Activated T-cell treated with anti-CD3 and anti-CD28 coated beads, Interleukin-2, amount 50 U/mL, for 1 hour (primary cell): ENCODE measurements around the gene TSPAN15.

ENCODE experiments used
- DNase-seq: peaks from one replicate; pipeline ENCODE4 v3.0.0-alpha.2; 2020

TSPAN15 gene

GRCh38 chr10:69451209-69451783, at the start of gene TSPAN15:
TSS of gene TSPAN15 (plus strand) at chr10:69451465. CDS start at chr10:69451595, 130 bp downstream.
- DNase-seq, result peak; percentile 83

GRCh38 chr10:69402386-69402785, 48.9 kb upstream of the TSPAN15 start:
- no peak for DNase-seq

DNA sequence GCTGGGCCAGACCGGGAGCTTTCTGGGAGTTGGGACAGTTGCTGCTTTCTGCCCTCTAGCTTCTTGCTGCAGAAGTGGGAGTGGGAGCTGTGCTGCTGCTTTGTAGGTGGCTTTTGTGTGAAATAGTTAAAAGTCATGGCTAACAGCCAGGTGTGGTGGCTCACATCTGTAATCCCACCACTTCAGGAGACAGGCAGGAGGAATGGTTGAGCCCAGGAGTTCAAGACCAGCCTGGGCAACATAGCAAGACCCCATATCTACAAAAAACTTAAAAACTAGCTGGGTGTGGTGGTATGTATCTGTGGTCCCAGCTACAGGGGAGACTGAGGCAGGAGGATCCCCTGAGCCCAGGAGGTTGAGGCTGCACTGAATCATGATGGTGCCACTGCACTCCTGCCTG, 48.2 kb upstream of the TSPAN15 start:
- DNase-seq, result no peak

GRCh38 chr10:69403519-69403918, 47.7 kb upstream of the TSPAN15 start:
- DNase-seq, result no peak

DNA sequence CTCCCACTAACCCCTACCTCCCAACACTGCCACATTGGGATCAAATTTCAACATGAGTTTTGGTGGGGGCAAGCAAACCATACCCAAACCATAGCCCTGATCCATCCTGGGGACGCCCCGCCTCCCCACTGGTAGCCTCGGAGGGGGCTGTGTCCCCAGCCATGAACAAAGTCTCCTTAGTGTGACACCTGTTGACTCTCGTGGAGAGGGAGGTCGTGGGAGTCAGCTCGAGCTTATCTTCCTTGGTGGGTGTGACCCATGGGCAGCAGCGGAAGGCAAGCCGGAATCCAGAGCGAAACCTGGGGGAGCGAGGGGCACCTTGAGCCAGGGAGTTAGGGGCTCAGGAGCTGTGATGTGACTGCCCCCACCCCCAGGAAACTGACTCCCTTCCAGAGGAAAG, 46.5 kb upstream of the TSPAN15 start:
- no peak for DNase-seq

DNA sequence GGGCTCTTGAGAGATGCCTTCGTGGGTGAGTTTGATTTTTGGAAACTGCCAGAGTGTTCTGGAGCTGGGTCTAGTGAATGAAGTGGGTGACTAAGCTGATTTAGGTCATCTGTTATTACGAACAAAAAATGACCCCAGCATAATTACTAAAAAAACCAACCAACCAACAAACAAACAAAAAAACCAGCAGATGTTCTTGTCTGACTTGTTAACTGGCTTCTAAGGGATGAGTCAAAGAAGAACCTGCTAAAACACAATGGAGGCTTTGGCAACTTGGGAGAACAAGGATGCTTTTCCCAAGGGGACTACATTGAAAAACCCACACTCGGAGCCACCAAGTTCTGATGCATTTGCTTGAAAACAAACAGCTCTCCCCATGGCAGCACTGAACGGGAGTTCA, 46.0 kb upstream of the TSPAN15 start:
- DNase-seq, result no peak

DNA sequence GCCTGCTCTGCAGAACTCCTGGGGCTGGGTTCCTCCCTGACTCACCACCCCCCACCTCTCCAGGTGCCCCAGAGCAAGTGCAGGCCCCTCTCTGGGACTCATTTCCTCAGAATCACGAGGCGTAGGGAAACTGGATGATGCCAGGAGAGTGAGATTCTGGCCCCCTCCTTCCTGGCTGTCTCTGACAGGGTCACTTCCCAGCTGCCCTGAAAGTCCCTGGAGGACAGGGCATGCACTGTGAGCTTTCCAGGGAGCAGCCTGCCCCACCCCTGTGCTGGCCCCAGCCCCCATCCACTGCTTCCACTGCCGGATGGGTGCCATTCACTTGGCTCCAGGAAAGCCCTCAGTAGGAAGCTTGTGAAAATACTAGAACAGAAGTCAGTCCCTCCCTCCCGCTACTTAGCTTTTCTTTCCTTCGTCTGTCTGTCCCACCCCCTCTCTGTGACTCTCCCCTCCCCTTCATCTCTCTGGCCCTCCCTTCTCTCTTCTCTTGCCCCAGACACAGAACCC, 44.9 kb upstream of the TSPAN15 start:
- no peak for DNase-seq

GRCh38 chr10:69406816-69407580, 44.3 kb upstream of the TSPAN15 start:
- no peak for DNase-seq

- DNase-seq, result peak; percentile 36
Observed at GRCh38 chr10:69407621-69408301, 43.5 kb upstream of the TSPAN15 start.

DNA sequence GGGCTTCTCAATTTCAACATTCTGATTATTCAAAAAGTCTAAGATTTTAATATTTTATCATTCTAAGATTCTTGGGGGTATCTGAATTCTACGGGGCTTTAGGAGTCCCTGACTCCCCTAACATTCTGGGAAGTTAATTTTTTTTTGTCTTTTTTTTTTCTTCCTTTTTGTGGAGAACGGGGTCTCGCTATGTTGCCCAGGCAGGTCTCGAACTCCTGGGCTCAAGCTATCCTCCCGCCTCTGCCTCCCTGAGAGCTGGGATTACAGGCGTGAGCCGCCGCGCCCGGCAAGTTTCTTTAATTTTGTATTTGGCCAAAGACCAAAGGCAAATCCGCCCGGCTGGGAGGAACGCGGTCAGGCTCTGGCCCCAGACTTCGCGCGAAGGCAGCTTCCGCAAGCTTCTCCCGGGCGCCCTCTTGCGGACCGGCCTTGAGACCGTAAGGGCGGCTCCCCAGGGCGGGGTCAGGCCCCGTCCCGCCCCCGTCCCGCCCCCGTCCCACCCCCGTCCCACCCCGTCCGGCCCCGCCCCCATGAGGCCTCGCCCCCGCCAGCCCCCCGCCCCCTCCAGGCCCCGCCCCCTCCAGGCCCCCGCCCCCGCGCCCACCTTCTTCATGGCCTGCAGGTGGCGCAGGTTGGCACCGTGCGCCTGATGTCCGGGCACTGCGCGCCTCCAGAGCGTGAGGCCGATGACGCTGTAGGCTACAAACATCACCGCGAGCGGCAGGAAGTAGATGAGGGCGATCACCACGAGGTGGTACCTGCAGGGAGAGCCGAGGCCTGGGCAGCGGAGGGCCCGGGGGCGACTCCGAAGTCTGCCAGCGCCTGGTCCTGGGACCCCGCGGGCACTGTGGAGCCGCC, 42.7 kb upstream of the TSPAN15 start:
- peak; percentile 89 for DNase-seq

DNA sequence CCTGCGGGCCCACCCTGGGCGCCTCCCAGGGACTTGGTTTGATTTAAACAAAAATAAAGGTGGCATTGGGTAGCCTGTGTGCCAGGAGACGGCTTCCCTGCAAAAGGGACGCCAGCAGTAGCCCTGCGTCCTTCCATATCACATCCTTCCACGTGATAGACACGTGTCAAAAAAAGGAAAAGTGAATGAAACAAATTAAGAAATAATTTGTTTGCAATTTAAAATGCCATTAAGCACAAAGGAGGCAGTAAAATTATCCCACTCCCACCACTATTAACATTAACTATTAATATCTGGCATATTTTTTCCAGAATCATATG, 42.1 kb upstream of the TSPAN15 start:
- DNase-seq, result no peak

GRCh38 chr10:69409968-69410367, 41.3 kb upstream of the TSPAN15 start:
- DNase-seq, result no peak

GRCh38 chr10:69410487-69410886, 40.8 kb upstream of the TSPAN15 start:
- no peak for DNase-seq

DNA sequence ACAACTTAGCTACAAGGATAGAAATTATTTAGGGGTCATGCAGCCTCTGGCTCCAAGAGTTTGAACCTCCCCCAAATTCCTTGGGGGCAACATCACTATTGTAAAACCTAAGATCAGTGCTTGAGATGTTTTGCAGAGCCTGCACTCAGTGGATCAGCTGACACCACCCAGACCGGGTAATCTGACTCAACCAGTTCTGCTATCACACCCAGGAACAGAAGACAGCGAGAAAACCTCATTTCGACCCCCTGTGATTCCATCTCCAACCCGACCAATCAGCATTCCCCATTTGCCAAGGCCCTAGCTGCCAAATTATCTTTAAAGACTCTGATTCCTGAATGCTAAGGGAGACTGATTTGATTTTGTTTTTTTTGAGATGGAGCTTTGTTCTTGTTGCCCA, 39.8 kb upstream of the TSPAN15 start:
- no peak for DNase-seq

DNA sequence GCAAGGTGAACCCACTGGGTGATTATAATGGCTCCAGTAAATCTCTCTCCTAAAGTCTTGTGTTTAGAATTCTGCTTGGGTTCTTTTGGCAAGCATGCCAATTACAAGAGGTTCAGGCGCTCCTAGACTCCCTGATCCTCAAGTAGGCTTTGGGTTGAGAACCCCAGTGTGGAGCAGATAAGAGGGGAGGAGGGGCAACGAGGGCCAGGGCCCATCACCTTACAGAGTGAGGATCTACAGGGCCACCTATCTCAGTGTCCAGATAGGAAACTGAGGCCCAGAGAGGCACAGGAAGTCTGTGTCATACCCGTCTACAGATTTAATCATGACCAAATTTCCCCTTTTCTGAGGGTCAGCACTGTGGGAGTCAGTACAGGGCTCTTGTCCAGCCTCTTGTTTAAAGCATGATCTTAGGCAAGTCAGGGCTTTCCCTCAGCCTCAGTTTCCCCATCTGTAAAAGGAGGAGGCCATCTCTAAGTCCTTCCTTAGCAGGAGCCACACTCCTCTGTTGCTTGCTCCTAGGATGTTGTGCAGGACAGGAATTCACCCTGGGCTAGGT, 39.0 kb upstream of the TSPAN15 start:
- DNase-seq, result no peak

- no peak for DNase-seq
Observed at GRCh38 chr10:69413221-69413865, 37.9 kb upstream of the TSPAN15 start.

DNA sequence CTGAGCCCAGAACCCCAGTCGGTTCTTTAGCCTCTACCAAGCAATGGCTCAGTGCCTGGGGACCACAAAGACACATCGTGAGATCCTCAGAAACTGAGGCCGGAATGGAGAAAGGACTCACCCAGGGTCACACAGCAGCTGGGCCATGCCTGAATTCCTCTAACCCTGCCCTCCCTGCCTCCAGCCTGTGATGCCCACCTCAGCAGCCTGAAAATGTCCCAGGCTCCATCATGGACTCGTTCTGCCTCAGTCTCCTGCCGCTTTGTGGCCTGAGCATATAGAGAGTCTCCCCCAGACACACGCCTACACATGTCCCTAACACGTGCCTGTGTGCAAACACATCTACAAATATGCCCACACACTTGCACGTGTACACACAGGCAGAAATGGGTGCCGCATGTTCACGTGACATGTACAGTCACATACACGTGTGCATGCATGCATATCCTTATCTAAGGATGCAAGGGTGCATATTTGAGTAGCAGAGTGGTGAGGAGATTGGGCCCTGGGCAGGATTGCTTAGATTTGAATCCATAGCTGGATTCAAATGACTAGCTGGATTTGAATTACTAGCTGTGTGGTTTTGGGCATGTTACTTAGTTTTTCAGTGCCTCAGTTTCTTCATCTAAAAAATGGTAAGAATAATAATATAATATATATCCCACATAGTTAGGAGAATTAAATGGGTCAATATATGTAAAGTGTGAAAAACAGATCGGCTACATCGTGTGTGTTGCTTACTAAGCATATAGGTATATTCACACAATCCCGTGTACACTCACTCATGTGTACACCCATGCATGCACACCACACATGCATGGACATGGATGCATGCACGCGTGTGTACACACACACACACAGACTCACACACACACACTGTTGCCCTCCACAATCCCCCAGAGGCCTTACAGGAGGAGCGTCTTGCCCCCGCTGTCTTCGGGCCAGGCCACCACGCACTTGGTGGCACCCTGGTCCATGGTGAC, 36.9 kb upstream of the TSPAN15 start:
- DNase-seq, result no peak

DNA sequence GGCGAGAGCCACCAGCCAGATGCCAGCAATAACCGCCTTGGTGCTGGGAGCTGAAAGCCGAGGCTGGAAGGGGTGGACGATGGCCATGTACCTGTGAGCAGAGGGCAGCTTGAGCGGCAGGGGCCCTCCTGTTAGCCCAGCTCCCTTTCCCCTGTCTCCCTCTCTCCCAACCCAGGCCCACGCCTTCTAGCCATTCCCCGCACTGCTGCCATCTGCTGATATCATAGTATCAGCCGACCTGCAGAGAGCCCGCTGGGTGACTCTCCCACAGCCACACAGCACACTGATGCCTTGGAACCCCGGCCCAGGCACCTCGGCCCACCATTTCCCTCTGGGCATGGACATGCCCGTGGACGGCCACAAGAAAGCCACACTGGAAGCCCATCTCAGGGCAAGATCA, 36.2 kb upstream of the TSPAN15 start:
- DNase-seq, result no peak

GRCh38 chr10:69415951-69416350, 35.3 kb upstream of the TSPAN15 start:
- no peak for DNase-seq

- DNase-seq, result no peak
Observed at GRCh38 chr10:69416695-69417094, 34.6 kb upstream of the TSPAN15 start, which contains the start of gene TACR2. TSS of gene TACR2 (minus strand) at chr10:69416918. CDS start at chr10:69416323, 595 bp downstream.

- DNase-seq, result no peak
Observed at GRCh38 chr10:69417542-69417941, 33.7 kb upstream of the TSPAN15 start.
